MCF 10A (cell line): ENCODE measurements around the gene DBNDD1. TPM values are rescaled to one million over a fixed set of nuclear protein-coding genes. Genes with fewer than 3 reads are reported as not detected.

Experiments
- BruUV-seq: library from RNA; stranded (reverse); fragments of 400-500 nt; replicated peaks from 2 replicates; lab custom pipeline; 2021; lab: Mats Ljungman, UMichigan
- CTCF ChIA-PET: fragments of 300-600 bp; sonication (Branson Sonifier 250); formaldehyde crosslinking; extraction: SDS; loops from one replicate; lab custom pipeline; 2021; ENCODE audit warnings: antibody characterized with exemption, inconsistent platforms; lab: Yijun Ruan, JAX
- POLR2A ChIA-PET: fragments of 300-600, 350-650 bp; sonication (Branson Sonifier 250); formaldehyde crosslinking; extraction: SDS; loops from one replicate; lab custom pipeline; 2020; ENCODE audit warnings: antibody characterized with exemption, inconsistent platforms; lab: Yijun Ruan, JAX
- DNase-seq: peaks from one replicate; pipeline ENCODE4 v3.0.0-alpha.2; 2018; ENCODE audit not compliant: unreplicated experiment
- H3K27ac Mint-ChIP-seq: one replicate; pipeline ENCODE4 v1.8.0; 2022; ENCODE audit warnings: mild to moderate bottlenecking, low read depth, mixed read lengths; ENCODE audit not compliant: unreplicated experiment
- H3K27me3 Mint-ChIP-seq: one replicate; pipeline ENCODE4 v1.8.0; 2022; ENCODE audit warnings: mixed read lengths; ENCODE audit not compliant: insufficient read depth, unreplicated experiment
- H3K36me3 Mint-ChIP-seq: one replicate; pipeline ENCODE4 v1.8.0; 2022; ENCODE audit warnings: mild to moderate bottlenecking, moderate library complexity, mixed read lengths; ENCODE audit not compliant: insufficient read depth, unreplicated experiment
- H3K4me1 Mint-ChIP-seq: one replicate; pipeline ENCODE4 v1.8.0; 2022; ENCODE audit warnings: mixed read lengths; ENCODE audit not compliant: insufficient read depth, unreplicated experiment
- H3K4me3 Mint-ChIP-seq: one replicate; pipeline ENCODE4 v1.8.0; 2022; ENCODE audit warnings: mild to moderate bottlenecking, moderate library complexity, mixed read lengths; ENCODE audit not compliant: unreplicated experiment
- H3K9me3 Mint-ChIP-seq: one replicate; pipeline ENCODE4 v1.8.0; 2022; ENCODE audit warnings: mixed read lengths; ENCODE audit not compliant: unreplicated experiment
- CTCF ChIP-seq: fragments of 200-600 bp; IDR thresholded peaks from one replicate; pipeline ENCODE4 v1.8.0; 2022; ENCODE audit warnings: antibody characterized with exemption, mild to moderate bottlenecking; ENCODE audit not compliant: unreplicated experiment
- intact Hi-C: fragments of 100-400 bp; cut with micrococcal nuclease; formaldehyde crosslinking; loops from 2 replicates; pipeline ENCODE4 v1.14.1; 2022
- total RNA-seq: library from RNA; stranded (reverse); gene quantifications from 2 replicates; pipeline ENCODE4 v1.2.3, GENCODE V29; 2022

Gene DBNDD1
- total RNA-seq, 1 experiment from 2014 or later = 3.5 TPM

GRCh38 chr16:89957216-89957785, 62.0 kb downstream of the DBNDD1 start:
- Mint-ChIP-seq H3K9me3 (no peaks in the 10 kb centered on the region), H3K4me1 (no peaks in the 10 kb centered on the region), H3K27me3 (no peaks in the 10 kb centered on the region), H3K27ac (no peak overlapping the region), H3K36me3 (peaks cover 32% of the 10 kb centered on the region), H3K4me3 (no peak overlapping the region)
- CTCF ChIA-PET = interaction anchor here (0.6 kb wide), 1 partner anchor 10 kb away, joined by 3 read pairs; no protein-coding TSS in a partner anchor
- intact Hi-C loops = no loop called here
- no peak for TF ChIP-seq CTCF
- POLR2A ChIA-PET = interaction anchor here (0.6 to 1.4 kb wide), 2 partner anchors 14 to 663 kb away, joined by 4 to 5 read pairs; no protein-coding TSS in a partner anchor
- no peak for DNase-seq
- no TSS peak for BruUV-seq

- Mint-ChIP-seq H3K36me3 (peaks cover 32% of the 10 kb centered on the region), H3K9me3 (no peaks in the 10 kb centered on the region), H3K27ac (no peak overlapping the region), H3K4me1 (no peaks in the 10 kb centered on the region), H3K4me3 (no peak overlapping the region), H3K27me3 (no peaks in the 10 kb centered on the region)
- CTCF ChIA-PET = interaction anchor here (0.6 kb wide), 1 partner anchor 9 kb away, joined by 3 read pairs; no protein-coding TSS in a partner anchor
- no TSS peak for BruUV-seq
- no peak for TF ChIP-seq CTCF
- intact Hi-C loops = no loop called here
- POLR2A ChIA-PET = interaction anchor here (0.5 to 1.4 kb wide), 3 partner anchors 15 to 662 kb away, joined by 4 to 5 read pairs (median 5); no protein-coding TSS in a partner anchor
- no peak for DNase-seq
Observed at GRCh38 chr16:89956505-89957215, 62.6 kb downstream of the DBNDD1 start.

- no peak for DNase-seq
- intact Hi-C loops = no loop called here
- H3K27ac Mint-ChIP-seq = no peak overlapping the region
- no peak overlapping the region for H3K4me3 Mint-ChIP-seq
- TF ChIP-seq CTCF = no peak
- ChIA-PET POLR2A (no interaction called here), CTCF (interaction anchor here (0.7 kb wide), 1 partner anchor 27 kb away, joined by 3 read pairs; no protein-coding TSS in a partner anchor)
- no peaks in the 10 kb centered on the region for H3K27me3 Mint-ChIP-seq
- H3K4me1 Mint-ChIP-seq = no peaks in the 10 kb centered on the region
- H3K36me3 Mint-ChIP-seq = peaks cover 23% of the 10 kb centered on the region
- H3K9me3 Mint-ChIP-seq = no peaks in the 10 kb centered on the region
- no TSS peak for BruUV-seq
Observed at GRCh38 chr16:89955001-89955685, 64.1 kb downstream of the DBNDD1 start.

Other genes with a start within 250 kb of the DBNDD1 start
- 18.5 and 30.6 TPM in 2 replicates for gene FANCA, start 202.8 kb downstream of the DBNDD1 start, total RNA-seq
- gene SPIRE2, start 191.0 kb downstream of the DBNDD1 start, total RNA-seq = 3.8 and 4.8 TPM in 2 replicates
- gene TCF25, start 145.9 kb downstream of the DBNDD1 start, total RNA-seq = 200 and 239 TPM in 2 replicates
- gene MC1R, start 100.6 kb downstream of the DBNDD1 start, total RNA-seq = 12.0 and 13.1 TPM in 2 replicates
- gene TUBB3, start 96.1 kb downstream of the DBNDD1 start, total RNA-seq = 20.2 and 23.0 TPM in 2 replicates
- gene DEF8, start 70.7 kb downstream of the DBNDD1 start, total RNA-seq = 68.8 and 78.2 TPM in 2 replicates
- gene PRDM7, start 57.9 kb upstream of the DBNDD1 start, total RNA-seq = not detected in 2 replicates